ENCODE data around the gene SIRPG.

SIRPG gene

DNA sequence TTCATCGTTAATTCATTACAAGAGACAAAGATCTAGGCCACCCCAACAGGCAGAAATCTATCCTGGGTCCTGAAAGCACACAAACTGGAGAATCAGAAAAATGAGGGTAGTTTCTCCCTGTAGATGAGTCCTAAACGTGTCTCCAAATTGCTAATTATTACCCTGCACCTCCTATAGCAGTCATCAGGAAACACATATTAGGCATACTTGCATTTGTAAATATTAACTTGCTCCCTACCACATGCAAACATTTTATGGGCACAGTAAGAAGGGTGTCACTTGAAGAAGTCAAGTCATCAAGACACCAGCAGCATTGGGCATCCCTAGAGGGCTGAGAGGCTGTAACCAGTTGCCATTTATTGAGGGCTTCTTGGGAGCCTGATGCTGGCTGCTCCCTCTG lies 19.8 kb downstream of the SIRPG start:
- DNase-seq (ENCODE audit: low read depth), result no peak
- TF ChIP-seq, protein P1, sequence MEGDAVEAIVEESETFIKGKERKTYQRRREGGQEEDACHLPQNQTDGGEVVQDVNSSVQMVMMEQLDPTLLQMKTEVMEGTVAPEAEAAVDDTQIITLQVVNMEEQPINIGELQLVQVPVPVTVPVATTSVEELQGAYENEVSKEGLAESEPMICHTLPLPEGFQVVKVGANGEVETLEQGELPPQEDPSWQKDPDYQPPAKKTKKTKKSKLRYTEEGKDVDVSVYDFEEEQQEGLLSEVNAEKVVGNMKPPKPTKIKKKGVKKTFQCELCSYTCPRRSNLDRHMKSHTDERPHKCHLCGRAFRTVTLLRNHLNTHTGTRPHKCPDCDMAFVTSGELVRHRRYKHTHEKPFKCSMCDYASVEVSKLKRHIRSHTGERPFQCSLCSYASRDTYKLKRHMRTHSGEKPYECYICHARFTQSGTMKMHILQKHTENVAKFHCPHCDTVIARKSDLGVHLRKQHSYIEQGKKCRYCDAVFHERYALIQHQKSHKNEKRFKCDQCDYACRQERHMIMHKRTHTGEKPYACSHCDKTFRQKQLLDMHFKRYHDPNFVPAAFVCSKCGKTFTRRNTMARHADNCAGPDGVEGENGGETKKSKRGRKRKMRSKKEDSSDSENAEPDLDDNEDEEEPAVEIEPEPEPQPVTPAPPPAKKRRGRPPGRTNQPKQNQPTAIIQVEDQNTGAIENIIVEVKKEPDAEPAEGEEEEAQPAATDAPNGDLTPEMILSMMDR (IDR thresholded peaks at IDR 0.05; ENCODE audit: insufficient read depth, low read depth, low read length, missing control alignments), result no peak

DNA sequence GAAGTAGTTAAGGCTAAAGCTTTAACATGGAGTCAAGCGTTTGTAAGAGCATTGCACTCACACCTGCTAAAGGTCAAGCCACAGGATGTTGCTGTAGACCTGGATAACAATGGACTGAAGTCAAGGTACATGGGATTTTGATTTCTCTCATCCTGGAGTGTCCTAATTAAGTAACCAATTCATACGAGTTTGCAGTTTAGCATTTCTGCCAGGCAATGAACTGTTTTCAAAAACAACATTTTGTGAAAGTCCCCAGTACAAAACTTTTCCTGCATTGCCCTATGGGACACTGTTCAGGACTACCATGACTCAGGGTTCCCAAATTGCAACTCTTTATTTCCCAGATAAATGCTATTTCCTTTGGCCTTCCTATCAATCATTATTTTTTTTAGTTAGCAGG lies 20.4 kb downstream of the SIRPG start:
- no peak overlapping the region for H3K4me3 ChIP-seq (ENCODE audit: low read length)
- TF ChIP-seq, protein P1 (IDR thresholded peaks at IDR 0.05; ENCODE audit: insufficient read depth, low read depth, low read length, missing control alignments), result no peak
- no peak for DNase-seq (ENCODE audit: low read depth)

More for the DNA sequence above, 19.8 kb downstream of the SIRPG start:
- no peak overlapping the region for H3K4me3 ChIP-seq (ENCODE audit: low read length)

DNA sequence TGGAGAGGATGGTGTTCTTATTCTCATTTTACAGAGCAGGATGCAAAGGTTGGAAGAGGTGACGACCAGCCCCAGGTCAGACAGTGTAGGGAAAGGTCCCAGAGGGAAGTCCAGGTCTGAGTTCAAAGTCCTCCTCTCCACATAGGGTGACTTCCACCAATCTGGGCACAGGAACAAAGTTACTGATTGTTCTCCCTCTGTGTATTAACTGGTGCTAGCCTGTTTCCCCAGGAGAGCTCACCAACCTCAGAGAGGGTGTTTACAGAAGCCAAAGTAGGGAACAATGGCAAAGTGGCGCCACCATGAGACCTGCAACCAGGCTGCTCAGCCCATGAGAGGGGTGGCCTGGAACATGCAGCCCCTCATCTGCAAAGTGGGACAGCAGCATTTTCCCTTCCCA lies 21.0 kb downstream of the SIRPG start:
- TF ChIP-seq, protein P1 (IDR thresholded peaks at IDR 0.05; ENCODE audit: insufficient read depth, low read depth, low read length, missing control alignments), result no peak
- no peak overlapping the region for H3K4me3 ChIP-seq (ENCODE audit: low read length)
- no peak for DNase-seq (ENCODE audit: low read depth)

DNA sequence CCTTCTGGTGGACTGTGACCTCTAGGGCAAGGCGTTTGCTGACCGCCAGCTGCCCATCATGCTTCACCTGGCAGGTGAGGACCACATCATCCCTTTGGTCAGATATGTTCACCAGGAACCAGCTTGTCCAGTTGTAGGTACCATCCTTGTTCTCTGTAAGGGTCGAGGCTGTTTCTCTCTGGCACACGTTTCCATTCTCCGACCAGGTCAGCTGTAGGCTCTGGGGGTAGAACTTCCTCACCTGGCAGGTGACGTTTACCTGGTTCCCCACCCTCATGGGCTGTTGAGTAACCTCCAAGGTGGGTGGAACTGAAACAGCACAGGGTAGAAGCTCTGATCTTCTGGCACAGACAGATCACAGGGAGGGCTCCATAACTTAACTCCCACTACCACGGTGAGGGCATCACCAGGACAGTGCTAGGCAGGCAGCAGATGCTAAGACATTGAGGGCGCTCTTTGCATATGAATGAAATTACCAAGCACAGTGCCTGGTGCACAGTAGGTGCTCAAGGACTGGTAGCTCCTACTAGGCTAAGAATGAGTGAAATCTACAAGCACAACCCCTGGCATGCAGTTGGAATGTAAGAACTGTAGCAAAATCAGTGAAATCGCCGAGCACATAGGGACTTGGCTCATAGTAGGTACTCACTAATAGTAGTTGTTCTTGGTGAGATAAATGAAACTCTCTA lies 22.1 kb downstream of the SIRPG start:
- no peak for DNase-seq (ENCODE audit: low read depth)
- TF ChIP-seq, protein P1 (IDR thresholded peaks at IDR 0.05; ENCODE audit: insufficient read depth, low read depth, low read length, missing control alignments), result no peak
- H3K4me3 ChIP-seq (ENCODE audit: low read length), result no peak overlapping the region

DNA sequence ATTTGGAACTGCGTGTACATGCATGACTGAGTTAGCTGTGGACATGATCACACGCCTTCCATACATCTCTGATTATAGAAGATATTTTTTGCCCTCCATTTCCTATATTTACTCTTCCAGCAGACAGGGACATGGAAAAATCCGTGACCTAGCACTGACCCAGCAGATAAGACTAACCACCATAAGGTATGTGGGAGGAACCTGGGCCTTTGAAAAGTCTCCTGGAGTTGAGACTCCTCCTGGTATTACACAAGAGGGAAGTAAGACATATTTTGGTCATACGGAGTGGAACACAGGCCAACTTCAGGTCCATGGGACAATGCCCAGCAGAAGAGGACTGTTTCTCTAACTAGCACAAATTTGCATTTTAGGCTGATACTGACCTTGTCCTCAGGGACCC lies 24.0 kb downstream of the SIRPG start:
- TF ChIP-seq, protein P1 (IDR thresholded peaks at IDR 0.05; ENCODE audit: insufficient read depth, low read depth, low read length, missing control alignments), result no peak
- H3K4me3 ChIP-seq (ENCODE audit: low read length), result no peak overlapping the region

DNA sequence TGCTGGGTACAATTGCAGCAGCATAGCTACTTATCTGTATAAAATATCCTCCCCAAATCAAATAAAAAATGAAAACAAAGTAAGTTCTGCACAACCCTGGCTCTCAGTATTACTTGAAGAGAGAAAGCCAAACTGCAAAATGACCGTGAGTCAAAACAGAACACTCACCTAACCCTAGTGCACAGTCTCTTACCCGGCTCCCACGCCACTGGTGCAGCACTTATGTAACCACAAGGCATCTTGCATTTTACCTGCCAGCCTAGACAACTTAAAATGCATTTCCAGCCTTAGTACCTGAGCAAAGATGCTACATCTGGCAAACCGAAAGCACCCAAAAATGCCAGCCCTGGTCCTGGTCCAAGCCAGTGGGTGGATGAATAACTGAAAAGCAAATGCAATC lies 25.4 kb downstream of the SIRPG start:
- DNase-seq (ENCODE audit: low read depth), result no peak
- H3K4me3 ChIP-seq (ENCODE audit: low read length), result no peak overlapping the region
- TF ChIP-seq, protein P1 (IDR thresholded peaks at IDR 0.05; ENCODE audit: insufficient read depth, low read depth, low read length, missing control alignments), result no peak

More for the DNA sequence above, 24.0 kb downstream of the SIRPG start:
- DNase-seq (ENCODE audit: low read depth), result no peak

All from epithelial cell of esophagus (primary cell).